Measurements from ENCODE around the gene MRS2. TPM values are rescaled to one million over a fixed set of nuclear protein-coding genes. Genes with fewer than 3 reads are reported as not detected.

Gene MRS2
- total RNA-seq, 1 donor from 2014 or later: 49.4 TPM

DNA sequence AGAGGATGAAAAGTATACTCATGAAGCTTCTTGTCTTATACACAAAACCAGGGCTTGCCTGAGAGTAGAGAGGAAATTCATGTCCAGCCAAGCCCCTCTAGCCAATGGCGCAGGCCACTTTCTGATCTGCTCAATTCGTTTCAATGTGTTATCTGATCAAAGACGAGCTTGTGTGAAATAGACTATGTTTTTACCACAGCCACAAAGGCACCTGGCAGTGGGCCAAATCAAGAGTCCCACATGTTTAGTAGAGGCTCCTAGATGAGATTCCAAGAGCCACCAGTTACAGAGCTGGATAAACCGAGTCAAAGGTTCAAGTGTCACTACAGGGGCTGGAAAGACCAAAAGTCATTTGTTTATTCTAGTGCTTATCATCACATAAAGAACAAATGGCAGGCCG is 51.7 kb downstream of the MRS2 start:
- Mint-ChIP-seq H3K4me1 (ENCODE audit: low read depth) (peaks cover 4% of the 10 kb centered on the region), H3K4me3 (ENCODE audit: low read depth) (no peak overlapping the region), H3K27ac (no peak overlapping the region), H3K27me3 (no peaks in the 10 kb centered on the region), H3K9me3 (ENCODE audit: low read depth) (no peaks in the 10 kb centered on the region), H3K36me3 (ENCODE audit: insufficient read depth) (no peaks in the 10 kb centered on the region)
- no peak for DNase-seq (ENCODE audit: low spot score, unreplicated experiment)
- TF ChIP-seq, protein P1, sequence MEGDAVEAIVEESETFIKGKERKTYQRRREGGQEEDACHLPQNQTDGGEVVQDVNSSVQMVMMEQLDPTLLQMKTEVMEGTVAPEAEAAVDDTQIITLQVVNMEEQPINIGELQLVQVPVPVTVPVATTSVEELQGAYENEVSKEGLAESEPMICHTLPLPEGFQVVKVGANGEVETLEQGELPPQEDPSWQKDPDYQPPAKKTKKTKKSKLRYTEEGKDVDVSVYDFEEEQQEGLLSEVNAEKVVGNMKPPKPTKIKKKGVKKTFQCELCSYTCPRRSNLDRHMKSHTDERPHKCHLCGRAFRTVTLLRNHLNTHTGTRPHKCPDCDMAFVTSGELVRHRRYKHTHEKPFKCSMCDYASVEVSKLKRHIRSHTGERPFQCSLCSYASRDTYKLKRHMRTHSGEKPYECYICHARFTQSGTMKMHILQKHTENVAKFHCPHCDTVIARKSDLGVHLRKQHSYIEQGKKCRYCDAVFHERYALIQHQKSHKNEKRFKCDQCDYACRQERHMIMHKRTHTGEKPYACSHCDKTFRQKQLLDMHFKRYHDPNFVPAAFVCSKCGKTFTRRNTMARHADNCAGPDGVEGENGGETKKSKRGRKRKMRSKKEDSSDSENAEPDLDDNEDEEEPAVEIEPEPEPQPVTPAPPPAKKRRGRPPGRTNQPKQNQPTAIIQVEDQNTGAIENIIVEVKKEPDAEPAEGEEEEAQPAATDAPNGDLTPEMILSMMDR (IDR thresholded peaks at IDR 0.05; ENCODE audit: unreplicated experiment): no peak

DNA sequence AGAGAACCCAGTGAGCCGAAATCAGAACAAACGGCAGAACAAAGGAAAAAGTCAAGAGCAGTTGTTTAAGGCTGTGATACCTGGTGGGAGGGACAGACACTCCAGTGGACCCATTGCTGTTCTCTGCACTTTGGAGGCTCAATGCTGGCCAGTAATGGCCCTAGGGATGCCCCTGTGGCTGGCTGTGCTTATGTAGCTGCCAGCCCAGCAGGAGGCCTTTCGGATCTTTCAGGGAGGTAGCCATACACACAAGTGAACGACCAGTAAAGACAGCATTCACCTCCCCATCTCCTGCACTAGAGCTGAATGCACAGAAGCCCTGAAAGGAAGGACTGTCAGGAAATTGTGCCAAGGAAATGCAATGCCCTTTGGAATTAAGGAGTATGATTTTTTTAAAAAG is 52.3 kb downstream of the MRS2 start:
- Mint-ChIP-seq H3K9me3 (ENCODE audit: low read depth) (no peaks in the 10 kb centered on the region), H3K4me3 (ENCODE audit: low read depth) (no peak overlapping the region), H3K4me1 (ENCODE audit: low read depth) (peaks cover 4% of the 10 kb centered on the region), H3K27ac (no peak overlapping the region), H3K36me3 (ENCODE audit: insufficient read depth) (no peaks in the 10 kb centered on the region), H3K27me3 (no peaks in the 10 kb centered on the region)
- DNase-seq (ENCODE audit: low spot score, unreplicated experiment): no peak
- TF ChIP-seq, protein P1 (IDR thresholded peaks at IDR 0.05; ENCODE audit: unreplicated experiment): no peak

DNA sequence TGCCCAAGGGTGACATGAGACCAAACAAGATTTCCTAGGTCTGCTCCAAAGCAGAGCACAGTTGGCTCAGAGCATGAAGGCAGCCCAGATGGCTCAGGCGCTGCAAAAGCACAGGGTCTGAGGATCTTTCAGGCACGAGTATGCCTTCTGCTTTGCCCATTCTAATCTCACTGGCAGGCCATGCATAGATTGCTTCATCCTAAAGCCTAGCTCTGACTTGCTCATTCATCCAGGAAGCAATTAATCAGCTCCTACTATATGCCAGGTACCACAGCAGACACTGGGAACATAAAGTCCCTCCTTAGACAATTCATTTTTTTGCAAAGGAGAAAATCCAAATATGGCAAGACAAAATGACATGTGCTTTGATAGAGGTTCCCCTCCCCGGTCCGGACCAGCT is 55.4 kb downstream of the MRS2 start:
- H3K4me1 Mint-ChIP-seq (ENCODE audit: low read depth): no peaks in the 10 kb centered on the region
- TF ChIP-seq, protein P1 (IDR thresholded peaks at IDR 0.05; ENCODE audit: unreplicated experiment): no peak
- H3K36me3 Mint-ChIP-seq (ENCODE audit: insufficient read depth): no peaks in the 10 kb centered on the region
- H3K4me3 Mint-ChIP-seq (ENCODE audit: low read depth): no peak overlapping the region
- no peaks in the 10 kb centered on the region for H3K27me3 Mint-ChIP-seq
- no peak for DNase-seq (ENCODE audit: low spot score, unreplicated experiment)
- no peaks in the 10 kb centered on the region for H3K9me3 Mint-ChIP-seq (ENCODE audit: low read depth)
- no peak overlapping the region for H3K27ac Mint-ChIP-seq

DNA sequence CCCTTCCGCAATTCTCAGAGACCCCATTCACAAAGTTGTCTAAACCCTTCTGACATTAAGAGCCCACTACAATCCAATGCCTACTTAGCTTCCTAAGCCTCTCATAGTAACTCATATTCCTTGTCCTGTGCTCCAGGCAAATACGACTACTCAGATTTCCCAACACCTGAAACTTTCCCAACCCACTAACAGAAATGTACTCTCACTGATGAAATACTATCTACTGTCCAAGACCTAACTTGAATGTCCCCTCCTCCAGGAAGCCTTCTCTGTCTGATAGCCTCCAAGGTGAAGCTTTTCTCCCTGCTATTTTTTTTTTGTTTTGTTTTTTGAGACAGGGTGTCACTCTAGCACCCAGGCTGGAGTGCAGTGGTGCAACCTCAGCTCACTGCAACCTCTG is 56.2 kb downstream of the MRS2 start:
- DNase-seq (ENCODE audit: low spot score, unreplicated experiment): no peak
- H3K27me3 Mint-ChIP-seq: no peaks in the 10 kb centered on the region
- no peak overlapping the region for H3K4me3 Mint-ChIP-seq (ENCODE audit: low read depth)
- no peak overlapping the region for H3K27ac Mint-ChIP-seq
- H3K4me1 Mint-ChIP-seq (ENCODE audit: low read depth): no peaks in the 10 kb centered on the region
- H3K9me3 Mint-ChIP-seq (ENCODE audit: low read depth): no peaks in the 10 kb centered on the region
- no peaks in the 10 kb centered on the region for H3K36me3 Mint-ChIP-seq (ENCODE audit: insufficient read depth)
- TF ChIP-seq, protein P1 (IDR thresholded peaks at IDR 0.05; ENCODE audit: unreplicated experiment): no peak

DNA sequence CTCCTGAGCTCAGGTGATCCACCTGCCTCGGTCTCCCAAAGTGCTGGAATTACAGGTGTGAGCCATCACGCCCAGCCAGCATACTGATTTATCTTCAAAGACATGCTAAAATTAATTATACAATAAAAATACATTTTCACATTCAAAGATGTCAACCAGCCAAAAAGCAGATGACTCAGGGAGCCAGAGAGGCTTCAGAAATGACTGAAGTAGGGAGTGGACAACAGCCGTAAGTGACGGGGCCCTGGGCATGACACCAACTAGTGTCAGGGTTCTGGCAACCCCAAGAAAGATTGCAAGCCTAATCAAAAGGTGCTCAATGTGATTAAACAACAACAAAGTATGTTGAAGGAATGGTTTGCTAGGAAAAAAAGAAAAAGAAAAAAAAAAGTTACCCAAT is 58.2 kb downstream of the MRS2 start:
- Mint-ChIP-seq H3K27ac (no peak overlapping the region), H3K27me3 (no peaks in the 10 kb centered on the region), H3K4me1 (ENCODE audit: low read depth) (no peaks in the 10 kb centered on the region), H3K9me3 (ENCODE audit: low read depth) (no peaks in the 10 kb centered on the region), H3K36me3 (ENCODE audit: insufficient read depth) (no peaks in the 10 kb centered on the region), H3K4me3 (ENCODE audit: low read depth) (no peak overlapping the region)
- TF ChIP-seq, protein P1 (IDR thresholded peaks at IDR 0.05; ENCODE audit: unreplicated experiment): no peak
- DNase-seq (ENCODE audit: low spot score, unreplicated experiment): no peak
